ENCODE measurements around the gene PLA2G12A. TPM values are rescaled to one million over a fixed set of nuclear protein-coding genes. Genes with fewer than 3 reads are reported as not detected.
"Not testable (repeated sequence)": the region's sequence is repeated elsewhere in the genome, so short reads cannot be mapped to it uniquely, and the experiment has no call there.

The PLA2G12A gene
- polyA plus RNA-seq, 10 donors = 11.8 to 28.4 (median 15.7) TPM

DNA sequence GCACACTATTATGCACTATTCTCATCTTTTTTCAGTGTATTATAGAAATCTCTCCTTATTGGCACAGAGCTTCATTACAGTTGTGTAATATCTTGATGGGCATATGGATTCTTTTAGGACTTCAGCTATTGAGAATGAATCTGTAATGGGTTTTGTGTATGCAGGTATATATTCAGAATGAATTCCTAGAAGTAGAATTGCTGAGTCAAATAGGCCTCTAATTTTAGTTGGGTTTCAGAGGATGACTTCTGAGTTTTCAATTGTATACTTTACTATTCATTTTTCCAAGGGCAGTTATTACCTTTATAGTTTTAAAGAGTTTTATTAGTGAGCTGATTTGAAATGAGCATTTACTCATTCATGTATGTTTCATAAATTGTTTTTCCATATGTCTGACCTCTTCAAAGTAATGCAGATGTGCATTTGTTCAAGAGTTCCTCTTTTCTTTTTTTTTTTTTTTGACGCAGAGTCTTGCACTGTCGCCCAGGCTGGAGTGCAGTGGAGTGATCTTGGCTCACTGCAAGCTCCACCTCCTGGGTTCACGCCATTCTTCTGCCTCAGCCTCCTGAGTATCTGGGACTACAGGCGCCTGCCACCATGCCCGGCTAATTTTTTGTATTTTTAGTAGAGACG, 46.1 kb downstream of the PLA2G12A start:
- DNase-seq = no peak

DNA sequence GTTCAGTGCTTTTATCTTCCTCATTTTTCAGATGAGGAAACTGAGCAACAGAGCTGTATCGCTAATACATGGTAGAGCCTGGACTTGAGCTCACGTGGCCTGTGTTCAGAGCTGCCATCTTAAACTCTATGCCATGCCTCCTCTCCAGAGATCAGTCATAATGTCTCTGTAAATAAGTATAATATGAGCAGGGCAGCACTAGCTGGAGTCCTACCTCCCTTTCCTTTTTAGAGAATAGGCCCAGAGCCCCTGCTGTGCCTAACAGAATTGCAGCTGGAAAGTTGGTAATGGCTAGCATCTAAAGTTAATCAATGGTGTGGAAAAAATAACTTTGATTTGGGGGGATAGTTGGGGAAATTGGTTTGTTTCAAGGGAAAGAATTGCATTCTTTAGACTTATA, 47.0 kb downstream of the PLA2G12A start:
- DNase-seq = no peak

DNA sequence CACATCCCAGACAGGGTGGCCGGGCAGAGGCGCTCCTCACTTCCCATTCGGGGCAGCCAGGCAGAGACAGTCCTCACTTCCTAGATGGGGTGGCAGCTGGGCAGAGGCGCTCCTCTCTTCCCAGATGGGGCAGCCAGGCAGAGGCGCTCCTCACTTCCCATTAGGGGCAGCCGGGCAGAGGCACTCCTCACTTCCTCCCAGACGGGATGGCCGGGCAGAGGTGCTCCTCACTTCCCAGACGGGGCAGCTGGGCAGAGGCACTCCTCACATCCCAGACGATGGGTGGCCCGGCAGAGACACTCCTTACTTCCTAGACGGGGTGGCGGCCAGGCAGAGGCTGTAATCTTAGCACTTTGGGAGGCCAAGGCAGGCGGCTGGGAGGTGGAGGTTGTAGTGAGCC, 50.9 kb downstream of the PLA2G12A start:
- not testable (repeated sequence) for DNase-seq

DNA sequence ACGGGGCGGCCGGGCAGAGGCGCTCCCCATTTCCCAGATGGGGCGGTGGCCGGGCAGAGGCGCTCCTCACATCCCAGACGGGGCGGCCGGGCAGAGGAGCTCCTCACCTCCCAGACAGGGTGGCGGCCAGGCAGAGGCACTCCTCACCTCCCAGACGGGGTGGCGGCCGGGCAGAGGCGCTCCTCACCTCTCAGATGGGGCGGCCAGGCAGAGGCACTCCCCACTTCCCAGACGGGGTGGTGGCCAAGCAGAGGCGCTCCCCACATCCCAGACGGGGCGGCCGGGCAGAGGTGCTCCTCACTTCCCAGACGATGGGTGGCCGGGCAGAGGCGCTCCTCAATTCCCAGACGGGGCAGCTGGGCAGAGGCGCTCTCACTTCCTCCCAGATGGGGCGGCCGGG, 51.4 kb downstream of the PLA2G12A start:
- not testable (repeated sequence) for DNase-seq

DNA sequence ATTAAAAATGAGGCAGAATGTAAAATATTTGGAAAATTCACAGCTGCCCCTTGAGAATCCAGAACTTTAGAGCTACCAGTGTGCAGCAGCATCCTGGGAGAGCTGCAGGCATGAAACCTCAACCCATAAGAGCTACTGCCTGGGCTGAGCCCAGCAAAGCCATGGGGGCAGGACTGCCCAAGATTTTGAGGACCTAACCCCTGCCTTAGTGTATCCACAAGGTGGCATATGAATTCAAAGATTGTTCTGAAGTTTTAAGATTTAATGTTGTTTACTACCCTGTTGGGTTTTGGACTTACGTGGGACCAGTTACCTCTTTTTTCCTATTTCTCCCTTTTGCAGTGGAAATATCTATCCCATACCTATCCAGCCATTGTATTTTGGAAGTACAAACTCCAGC, 53.0 kb downstream of the PLA2G12A start:
- no peak for DNase-seq

DNA sequence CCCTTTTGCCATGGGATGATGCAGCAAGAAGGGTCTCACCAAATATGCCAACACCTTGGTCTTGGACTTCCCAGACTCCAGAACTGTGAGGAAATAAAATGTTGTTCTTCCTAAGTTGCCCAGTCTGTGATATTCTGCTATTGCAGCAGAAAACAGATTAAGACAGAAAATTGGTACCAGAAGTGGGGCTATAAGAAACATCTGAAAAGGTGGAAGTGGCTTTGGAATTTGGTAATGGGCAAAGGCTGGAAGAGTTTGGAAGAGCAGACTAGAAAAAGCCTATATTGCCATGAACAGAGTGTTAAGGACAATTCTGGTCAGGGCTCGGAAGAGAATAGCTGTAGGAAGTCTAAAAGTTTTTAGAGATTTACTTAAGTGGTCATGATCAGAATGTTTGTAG, 54.0 kb downstream of the PLA2G12A start:
- DNase-seq = no peak

DNA sequence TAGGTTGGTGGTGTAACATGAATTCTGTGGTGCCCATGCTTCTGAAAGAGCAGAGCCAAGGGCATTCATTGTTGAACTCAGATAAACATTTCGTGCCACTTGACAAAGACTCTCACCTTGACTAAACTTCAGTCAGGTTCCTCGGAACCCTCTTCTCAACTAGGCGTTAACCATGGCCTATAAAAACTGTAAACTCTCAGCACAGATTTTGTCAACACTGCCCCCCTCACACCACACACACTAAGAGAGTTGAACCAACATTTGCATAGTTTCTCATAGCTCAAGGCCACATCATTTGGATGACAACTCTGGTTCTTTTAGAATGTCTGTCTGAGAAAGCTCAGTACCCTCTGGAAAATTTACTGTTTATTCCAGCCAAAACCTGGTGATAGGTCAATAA, 54.7 kb downstream of the PLA2G12A start:
- no peak for DNase-seq

DNA sequence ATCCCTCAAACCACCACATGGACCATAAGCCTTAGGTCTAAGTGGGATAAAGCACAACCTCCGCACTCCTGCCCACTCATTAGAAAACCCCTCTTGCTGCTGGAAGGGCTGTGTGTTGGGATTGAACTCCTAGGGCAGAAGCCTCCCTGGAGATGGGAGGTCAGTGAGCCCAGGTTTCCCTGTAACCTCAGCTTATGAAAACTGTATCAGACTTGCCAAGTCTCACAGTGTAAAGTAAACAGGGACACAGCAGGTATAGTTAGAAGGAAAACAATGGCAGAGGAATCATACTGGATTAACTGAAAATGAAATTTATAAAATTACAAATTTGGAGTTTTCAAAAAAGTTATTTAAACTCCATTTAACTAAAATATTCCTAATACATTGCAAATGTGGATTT, 56.6 kb downstream of the PLA2G12A start:
- DNase-seq = no peak

DNA sequence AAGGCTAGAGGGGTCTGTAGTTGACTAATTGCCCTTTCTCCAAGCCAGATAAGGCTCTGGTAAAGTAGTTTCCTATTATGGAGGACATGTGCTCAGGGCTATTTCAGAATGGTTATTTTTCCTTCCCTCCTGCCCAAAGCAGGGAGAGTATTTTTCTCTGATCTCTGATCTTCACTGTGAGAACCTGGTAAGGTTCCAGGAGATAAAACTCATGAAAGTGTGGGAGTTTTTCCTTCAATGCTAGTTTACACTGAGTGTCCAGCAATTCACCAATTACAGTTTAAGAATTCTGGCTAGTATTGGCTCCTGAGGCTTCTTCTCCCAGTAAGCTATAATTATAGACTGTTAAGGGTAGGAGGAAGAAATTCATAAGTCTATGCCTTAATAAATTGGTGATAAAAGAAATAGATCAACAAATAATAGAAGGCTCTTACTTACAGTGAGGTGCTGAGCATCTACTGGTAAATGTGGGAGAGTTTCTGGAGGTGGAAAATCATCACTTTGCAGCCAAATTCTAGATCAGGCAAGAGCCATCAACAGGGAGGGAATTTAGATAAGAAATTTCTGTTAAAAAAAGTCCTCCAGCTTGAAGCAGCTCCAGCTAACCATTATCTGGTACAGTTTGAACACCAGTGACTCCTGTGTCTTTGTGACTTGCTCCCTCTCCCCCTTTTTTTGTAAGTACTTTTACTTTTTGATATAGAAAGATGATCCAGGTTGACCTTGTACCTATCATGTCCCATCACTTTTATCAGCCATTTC, 57.5 kb downstream of the PLA2G12A start:
- no peak for DNase-seq

DNA sequence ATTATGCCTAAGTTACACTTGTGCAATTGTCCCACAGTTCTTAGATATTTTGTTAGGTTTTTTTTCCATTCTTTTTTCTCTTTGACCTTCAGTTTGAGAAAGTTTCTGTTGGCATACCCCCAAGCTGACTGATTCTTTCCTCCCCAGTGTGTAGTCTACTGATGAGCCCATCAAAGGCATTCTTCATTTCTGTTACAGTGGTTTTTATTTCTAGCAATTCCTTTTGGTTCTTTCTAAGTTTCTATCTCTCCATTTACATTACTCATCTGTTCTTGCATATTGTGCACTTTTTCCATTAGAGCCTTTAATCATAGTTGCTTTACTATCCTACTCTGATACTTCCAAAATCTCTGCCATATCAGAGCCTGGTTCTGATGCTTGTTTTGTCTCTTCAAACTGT, 58.5 kb downstream of the PLA2G12A start:
- DNase-seq = no peak

DNA sequence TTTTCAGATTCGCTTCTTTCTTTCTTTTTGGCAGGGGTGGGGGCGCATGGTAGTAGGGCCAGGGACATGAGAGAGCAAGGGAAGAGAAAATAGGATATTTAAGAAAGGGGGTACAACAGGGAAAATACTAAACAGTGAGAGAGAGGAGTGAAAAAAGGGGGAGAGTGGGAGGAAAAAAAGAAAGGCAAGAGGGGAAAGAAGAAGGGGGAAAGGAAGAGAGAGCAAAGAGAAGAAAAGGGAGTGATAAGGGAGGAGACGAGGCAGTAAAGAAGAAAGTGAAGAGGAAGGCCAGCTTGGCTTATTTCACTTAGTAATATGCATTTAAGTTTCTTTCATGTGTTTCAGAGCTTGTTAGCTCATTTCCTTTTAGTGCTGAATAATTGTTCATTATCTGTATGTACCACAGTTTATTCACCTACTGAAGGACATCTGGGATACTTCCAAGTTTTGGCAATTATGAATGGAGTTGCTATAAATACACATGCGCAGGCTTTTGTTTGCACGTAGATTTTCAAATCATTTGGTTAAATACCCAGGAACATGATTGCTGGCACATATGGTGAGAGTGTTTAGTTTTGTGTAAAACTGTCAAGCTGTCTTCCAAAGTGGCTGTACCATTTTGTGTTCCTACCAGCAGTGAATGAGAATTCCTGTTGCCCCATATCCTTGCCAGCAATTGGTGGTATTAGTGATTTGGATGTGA, 63.9 kb downstream of the PLA2G12A start:
- no peak for DNase-seq

DNA sequence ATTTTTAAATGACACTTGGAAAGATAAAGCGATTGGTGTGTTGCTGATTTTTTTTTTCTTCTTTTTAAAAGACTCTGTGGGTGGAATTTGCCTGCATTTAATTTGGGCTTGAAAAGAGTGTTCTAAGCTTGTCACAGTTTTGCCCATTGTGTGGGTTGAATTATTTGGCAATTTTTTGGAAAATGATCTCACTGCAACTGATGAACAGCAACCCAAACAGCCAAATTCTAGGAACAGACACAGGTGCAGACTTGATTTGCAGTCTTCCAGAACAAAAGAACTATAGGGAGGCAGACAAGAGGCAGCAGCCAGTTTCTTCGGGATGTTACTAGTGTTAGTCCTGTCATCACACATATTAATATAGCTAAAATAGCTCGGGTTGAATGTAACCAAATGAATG, 67.1 kb downstream of the PLA2G12A start:
- no peak for DNase-seq

DNA sequence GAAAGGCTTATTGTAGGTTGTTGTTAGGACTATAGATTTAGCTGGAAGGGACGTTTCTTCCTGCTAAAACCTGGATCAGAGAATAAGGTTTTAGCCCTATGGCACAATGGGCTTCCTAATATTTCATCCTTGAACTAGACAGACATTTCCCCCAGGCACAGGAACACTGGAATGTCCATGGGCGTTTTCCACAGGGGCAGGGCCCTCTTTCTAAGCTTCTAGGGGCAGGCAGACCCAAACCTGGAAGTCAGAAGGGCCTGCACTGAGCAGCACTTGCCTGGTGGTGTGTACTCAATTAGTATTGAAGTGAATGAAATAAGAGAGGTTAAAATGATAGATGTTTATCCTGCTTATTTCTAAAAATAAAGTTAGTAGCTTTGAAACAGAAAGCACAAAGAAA, 67.8 kb downstream of the PLA2G12A start:
- DNase-seq = no peak

Other genes starting within 250 kb of the PLA2G12A start
- 10 to 100 TPM in 9 of 10 donors, 1 to 10 TPM in 1; 9.2 to 14.2 (median 11.7) TPM for gene MCUB, start 169.8 kb downstream of the PLA2G12A start, polyA plus RNA-seq (ENCODE audit: insufficient read length in 10 of 10)
- gene CASP6, start 26.6 kb downstream of the PLA2G12A start, polyA plus RNA-seq (ENCODE audit: insufficient read length in 10 of 10) = 10 to 100 TPM; 11.4 to 20.3 (median 17.1) TPM
- 1 to 10 TPM; 5.0 to 9.2 (median 7.2) TPM for gene CFI, start 71.9 kb upstream of the PLA2G12A start, polyA plus RNA-seq (ENCODE audit: insufficient read length in 10 of 10)
- 10 to 100 TPM; 24.9 to 40.8 (median 27.9) TPM for gene GAR1, start 85.7 kb upstream of the PLA2G12A start, polyA plus RNA-seq (ENCODE audit: insufficient read length in 10 of 10)
- gene RRH, start 97.9 kb upstream of the PLA2G12A start, polyA plus RNA-seq (ENCODE audit: insufficient read length in 10 of 10) = under 1 TPM; 0.15 to 0.64 (median 0.32) TPM
- gene LRIT3, start 118.0 kb upstream of the PLA2G12A start, polyA plus RNA-seq (ENCODE audit: insufficient read length in 10 of 10) = under 1 TPM; 0.10 to 0.69 (median 0.25) TPM
- 10 to 100 TPM in 4 of 10 donors, 1 to 10 TPM in 6; 3.3 to 16.7 (median 8.5) TPM for gene EGF, start 182.8 kb upstream of the PLA2G12A start, polyA plus RNA-seq (ENCODE audit: insufficient read length in 10 of 10)